ENCODE data around the gene ADCY3. TPM values are rescaled to one million over a fixed set of nuclear protein-coding genes. Genes with fewer than 3 reads are reported as not detected.
A peak's percentile ranks its signal among the peaks of the same experiment; 100 is the strongest.

ADCY3 gene
- total and polyA plus RNA-seq, 3 experiments from 2014 or later: 8.8 to 95.4 (median 90.9) TPM

GRCh38 chr2:24955232-24955631 lies 35.2 kb upstream of the ADCY3 start:
- CTCF ChIA-PET: no interaction called here
- Histone ChIP-seq H3K27me3 (ENCODE audit: insufficient read depth, low read length, poor library complexity, severe bottlenecking) (no peaks in the 10 kb centered on the region), H3K27ac (ENCODE audit: low read depth, low read length) (no peak overlapping the region), H3K4me1 (ENCODE audit: insufficient read depth, low read length) (no peaks in the 10 kb centered on the region), H3K4me3 (ENCODE audit: low read length) (no peak overlapping the region), H3K9me3 (ENCODE audit: low read length) (no peaks in the 10 kb centered on the region), H3K36me3 (ENCODE audit: insufficient read depth, low read length) (peaks cover 44% of the 10 kb centered on the region)
- Mint-ChIP-seq H3K9me3 (peaks cover 7 to 14% (median 10%) of the 10 kb centered on the region in 5 donors), H3K4me3 (no peak overlapping the region), H3K27ac (no peak overlapping the region), H3K36me3 (peaks cover 54 to 89% (median 60%) of the 10 kb centered on the region in 3 donors), H3K27me3 (no peaks in the 10 kb centered on the region), H3K4me1 (peaks cover 8 to 14% (median 9%) of the 10 kb centered on the region in 3 donors)
- POLR2A ChIA-PET: no interaction called here
- DNase-seq: no peak

GRCh38 chr2:24950102-24950501 lies 30.1 kb upstream of the ADCY3 start:
- Histone ChIP-seq H3K9me3 (ENCODE audit: low read length) (no peaks in the 10 kb centered on the region), H3K27me3 (ENCODE audit: insufficient read depth, low read length, poor library complexity, severe bottlenecking) (no peaks in the 10 kb centered on the region), H3K4me1 (ENCODE audit: insufficient read depth, low read length) (no peaks in the 10 kb centered on the region), H3K4me3 (ENCODE audit: low read length) (no peak overlapping the region), H3K36me3 (ENCODE audit: insufficient read depth, low read length) (peaks cover 26% of the 10 kb centered on the region), H3K27ac (ENCODE audit: low read depth, low read length) (no peak overlapping the region)
- Mint-ChIP-seq H3K4me1 (no peaks in the 10 kb centered on the region), H3K36me3 (peaks cover 17 to 84% (median 26%) of the 10 kb centered on the region in 3 donors), H3K4me3 (no peak overlapping the region), H3K9me3 (peaks cover 3 to 6% (median 3%) of the 10 kb centered on the region in 5 donors), H3K27ac (peak overlapping the region in 2 of 8 donors; percentile 5 to 54), H3K27me3 (no peaks in the 10 kb centered on the region)
- POLR2A ChIA-PET: no interaction called here
- DNase-seq: no peak
- CTCF ChIA-PET: no interaction called here

- peak overlapping the region in 1 of 8 donors; percentile 48 for H3K27ac Mint-ChIP-seq
- no peak overlapping the region for H3K4me3 Mint-ChIP-seq
- DNase-seq: no peak
- POLR2A ChIA-PET: no interaction called here
- H3K27me3 Mint-ChIP-seq: no peaks in the 10 kb centered on the region
- H3K4me3 ChIP-seq (ENCODE audit: low read length): no peak overlapping the region
- H3K9me3 Mint-ChIP-seq: no peaks in the 10 kb centered on the region
- peaks cover 26% of the 10 kb centered on the region for H3K36me3 ChIP-seq (ENCODE audit: insufficient read depth, low read length)
- no peaks in the 10 kb centered on the region for H3K27me3 ChIP-seq (ENCODE audit: insufficient read depth, low read length, poor library complexity, severe bottlenecking)
- H3K4me1 Mint-ChIP-seq: no peaks in the 10 kb centered on the region
- no peaks in the 10 kb centered on the region for H3K4me1 ChIP-seq (ENCODE audit: insufficient read depth, low read length)
- H3K27ac ChIP-seq (ENCODE audit: low read depth, low read length): no peak overlapping the region
- no peaks in the 10 kb centered on the region for H3K9me3 ChIP-seq (ENCODE audit: low read length)
- CTCF ChIA-PET: no interaction called here
- H3K36me3 Mint-ChIP-seq: peaks cover 4 to 70% (median 19%) of the 10 kb centered on the region in 3 donors
Observed at GRCh38 chr2:24948506-24948905, 28.5 kb upstream of the ADCY3 start.

GRCh38 chr2:24947561-24948157 lies 27.6 kb upstream of the ADCY3 start:
- Histone ChIP-seq H3K4me3 (ENCODE audit: low read length) (no peak overlapping the region), H3K36me3 (ENCODE audit: insufficient read depth, low read length) (peaks cover 23% of the 10 kb centered on the region), H3K27me3 (ENCODE audit: insufficient read depth, low read length, poor library complexity, severe bottlenecking) (no peaks in the 10 kb centered on the region), H3K9me3 (ENCODE audit: low read length) (no peaks in the 10 kb centered on the region), H3K4me1 (ENCODE audit: insufficient read depth, low read length) (no peaks in the 10 kb centered on the region), H3K27ac (ENCODE audit: low read depth, low read length) (no peak overlapping the region)
- no peak for DNase-seq
- Mint-ChIP-seq H3K36me3 (peaks cover 4 to 63% (median 22%) of the 10 kb centered on the region in 3 donors), H3K9me3 (no peaks in the 10 kb centered on the region), H3K27me3 (no peaks in the 10 kb centered on the region), H3K4me1 (no peaks in the 10 kb centered on the region), H3K27ac (peak overlapping the region in 1 of 8 donors; percentile 7), H3K4me3 (no peak overlapping the region)
- ChIA-PET CTCF (no interaction called here), POLR2A (no interaction called here)

GRCh38 chr2:24945907-24946306 lies 25.9 kb upstream of the ADCY3 start:
- Histone ChIP-seq H3K4me3 (ENCODE audit: low read length) (no peak overlapping the region), H3K27me3 (ENCODE audit: insufficient read depth, low read length, poor library complexity, severe bottlenecking) (no peaks in the 10 kb centered on the region), H3K27ac (ENCODE audit: low read depth, low read length) (no peak overlapping the region), H3K9me3 (ENCODE audit: low read length) (no peaks in the 10 kb centered on the region), H3K36me3 (ENCODE audit: insufficient read depth, low read length) (peaks cover 19% of the 10 kb centered on the region), H3K4me1 (ENCODE audit: insufficient read depth, low read length) (no peaks in the 10 kb centered on the region)
- H3K4me1 Mint-ChIP-seq: no peaks in the 10 kb centered on the region
- no peaks in the 10 kb centered on the region for H3K9me3 Mint-ChIP-seq
- DNase-seq: no peak
- no peaks in the 10 kb centered on the region for H3K27me3 Mint-ChIP-seq
- no peak overlapping the region for H3K4me3 Mint-ChIP-seq
- H3K27ac Mint-ChIP-seq: peak overlapping the region in 2 of 8 donors; percentile 51 to 81
- ChIA-PET POLR2A (no interaction called here), CTCF (no interaction called here)
- H3K36me3 Mint-ChIP-seq: peaks cover 0 to 48% (median 15%) of the 10 kb centered on the region in 3 donors

GRCh38 chr2:24943427-24944053 lies 23.5 kb upstream of the ADCY3 start:
- H3K27me3 Mint-ChIP-seq: no peaks in the 10 kb centered on the region
- no peak for DNase-seq
- H3K27me3 ChIP-seq (ENCODE audit: insufficient read depth, low read length, poor library complexity, severe bottlenecking): no peaks in the 10 kb centered on the region
- no peak overlapping the region for H3K4me3 ChIP-seq (ENCODE audit: low read length)
- no peaks in the 10 kb centered on the region for H3K9me3 Mint-ChIP-seq
- ChIA-PET POLR2A (interaction anchor here (0.6 to 0.7 kb wide), 2 partner anchors 128 to 573 kb away, joined by 5 to 6 read pairs; no protein-coding TSS in a partner anchor), CTCF (no interaction called here)
- H3K27ac Mint-ChIP-seq: peak overlapping the region in 1 of 8 donors; percentile 46
- peaks cover 18% of the 10 kb centered on the region for H3K36me3 ChIP-seq (ENCODE audit: insufficient read depth, low read length)
- H3K27ac ChIP-seq (ENCODE audit: low read depth, low read length): no peak overlapping the region
- H3K4me3 Mint-ChIP-seq: no peak overlapping the region
- H3K4me1 Mint-ChIP-seq: no peaks in the 10 kb centered on the region
- H3K9me3 ChIP-seq (ENCODE audit: low read length): no peaks in the 10 kb centered on the region
- H3K4me1 ChIP-seq (ENCODE audit: insufficient read depth, low read length): no peaks in the 10 kb centered on the region
- peaks cover 0 to 31% (median 15%) of the 10 kb centered on the region in 3 donors for H3K36me3 Mint-ChIP-seq

GRCh38 chr2:24939353-24939752 lies 19.3 kb upstream of the ADCY3 start:
- Histone ChIP-seq H3K4me1 (ENCODE audit: insufficient read depth, low read length) (no peaks in the 10 kb centered on the region), H3K4me3 (ENCODE audit: low read length) (no peak overlapping the region), H3K27me3 (ENCODE audit: insufficient read depth, low read length, poor library complexity, severe bottlenecking) (no peaks in the 10 kb centered on the region), H3K9me3 (ENCODE audit: low read length) (no peaks in the 10 kb centered on the region), H3K36me3 (ENCODE audit: insufficient read depth, low read length) (no peaks in the 10 kb centered on the region), H3K27ac (ENCODE audit: low read depth, low read length) (no peak overlapping the region)
- no peak overlapping the region for H3K27ac Mint-ChIP-seq
- no peaks in the 10 kb centered on the region for H3K4me1 Mint-ChIP-seq
- no peaks in the 10 kb centered on the region for H3K9me3 Mint-ChIP-seq
- no peak overlapping the region for H3K4me3 Mint-ChIP-seq
- H3K36me3 Mint-ChIP-seq: peaks cover 0 to 3% (median 0%) of the 10 kb centered on the region in 3 donors
- POLR2A ChIA-PET: no interaction called here
- DNase-seq: no peak
- CTCF ChIA-PET: no interaction called here
- H3K27me3 Mint-ChIP-seq: no peaks in the 10 kb centered on the region

- Histone ChIP-seq H3K9me3 (ENCODE audit: low read length) (no peaks in the 10 kb centered on the region), H3K4me1 (ENCODE audit: insufficient read depth, low read length) (no peaks in the 10 kb centered on the region), H3K27ac (ENCODE audit: low read depth, low read length) (no peak overlapping the region), H3K36me3 (ENCODE audit: insufficient read depth, low read length) (no peaks in the 10 kb centered on the region), H3K27me3 (ENCODE audit: insufficient read depth, low read length, poor library complexity, severe bottlenecking) (no peaks in the 10 kb centered on the region), H3K4me3 (ENCODE audit: low read length) (no peak overlapping the region)
- Mint-ChIP-seq H3K4me3 (no peak overlapping the region), H3K27me3 (no peaks in the 10 kb centered on the region), H3K4me1 (no peaks in the 10 kb centered on the region), H3K27ac (no peak overlapping the region), H3K36me3 (no peaks in the 10 kb centered on the region), H3K9me3 (no peaks in the 10 kb centered on the region)
- CTCF ChIA-PET: no interaction called here
- DNase-seq: no peak
- POLR2A ChIA-PET: no interaction called here
Observed at GRCh38 chr2:24937236-24937635, 17.2 kb upstream of the ADCY3 start.

All from CD8-positive, alpha-beta memory T cell (primary cell).